ENCODE data around the gene DLG1.

GRCh38 chr3:197023998-197024651 lies 274.3 kb downstream of the DLG1 start:
- TF ChIP-seq CTCF (IDR thresholded peaks at IDR 0.05) = no peak
- no peak for TF ChIP-seq POLR2AphosphoS5 (IDR thresholded peaks at IDR 0.05; ENCODE audit: insufficient read depth in 1 of 2, low read depth in 1 of 2)
- TF ChIP-seq POLR2A (IDR thresholded peaks at IDR 0.05) = no peak
